ENCODE measurements around the gene RSPH10B2.
"Not testable (repeated sequence)": the region's sequence is repeated elsewhere in the genome, so short reads cannot be mapped to it uniquely, and the experiment has no call there.

The RSPH10B2 gene

DNA sequence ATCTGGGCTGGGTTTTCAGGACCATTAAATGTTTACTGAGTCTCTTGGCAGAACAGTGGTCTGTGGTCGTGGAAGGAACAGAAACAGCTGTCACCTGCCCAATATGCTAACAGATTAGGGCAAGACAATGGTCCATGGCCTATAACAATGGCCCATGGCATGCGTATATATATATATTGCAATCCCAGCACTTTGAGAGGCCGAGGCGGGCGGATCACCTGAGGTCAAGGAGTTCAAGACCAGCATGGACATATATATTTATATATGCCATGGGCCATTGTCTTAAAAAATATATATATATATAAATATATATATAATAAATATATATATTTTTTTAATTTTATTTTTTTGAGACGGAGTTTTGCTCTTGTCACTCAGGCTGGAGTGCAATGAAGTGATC is 27.7 kb downstream of the RSPH10B2 start:
- DNase-seq (ENCODE audit: low read depth in 2 of 3, low spot score in 1 of 3), result not testable (repeated sequence)

DNA sequence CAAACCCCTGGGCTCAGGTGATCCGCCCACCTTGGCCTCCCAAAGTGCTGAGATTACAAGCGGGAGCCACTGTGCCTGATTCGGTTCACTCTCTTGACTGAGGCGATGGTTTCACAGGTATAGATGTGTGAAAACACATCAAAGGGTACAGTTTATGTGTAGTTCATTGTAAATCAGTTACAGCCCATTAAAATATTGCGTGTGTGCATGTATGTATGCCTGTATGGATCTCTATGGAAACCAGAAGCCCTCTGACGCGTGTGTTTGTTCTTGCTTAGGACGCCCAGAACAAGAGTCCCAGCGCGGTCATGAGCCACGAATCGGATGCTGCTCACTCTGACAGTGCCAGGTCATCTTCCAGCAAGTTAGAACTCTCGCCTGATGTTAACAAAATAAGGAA is 35.5 kb downstream of the RSPH10B2 start:
- not testable (repeated sequence) for DNase-seq (ENCODE audit: low read depth in 2 of 3, low spot score in 1 of 3)

DNA sequence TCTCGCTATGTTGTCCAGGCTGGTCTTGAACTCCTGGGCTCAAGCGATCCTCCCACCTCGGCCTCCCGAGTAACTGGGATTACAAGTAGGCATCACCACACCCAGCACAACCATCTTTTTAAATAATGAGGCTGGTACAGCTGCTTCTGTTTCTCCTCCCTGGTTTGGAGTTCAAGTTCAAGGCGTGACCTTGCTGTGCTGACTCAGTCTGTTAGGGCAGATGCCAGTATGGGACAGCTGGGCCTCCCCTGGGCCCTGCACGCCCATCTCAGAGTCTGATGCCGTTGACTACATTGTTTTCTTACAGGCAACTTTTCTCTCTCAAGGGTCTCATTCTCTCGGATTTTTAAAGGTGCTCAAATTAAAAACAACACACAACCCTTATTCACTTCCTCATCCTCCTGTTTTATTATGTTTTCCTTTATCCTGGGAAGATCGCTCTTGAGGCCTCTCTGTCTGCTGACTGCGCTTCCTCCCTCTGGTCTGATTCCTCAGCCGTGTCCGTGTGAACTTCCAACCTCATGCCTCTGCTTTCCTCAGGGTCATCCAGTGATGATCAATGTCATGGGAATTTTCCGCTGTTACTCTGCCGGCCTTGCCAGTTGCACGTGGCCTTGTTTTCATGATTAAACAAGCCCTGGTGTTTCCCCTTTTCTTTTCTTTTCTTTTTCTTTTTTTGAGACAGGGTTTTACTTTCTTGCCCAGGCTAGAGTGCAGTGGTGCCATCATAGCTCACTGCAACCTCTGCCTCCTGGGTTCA is 38.4 kb downstream of the RSPH10B2 start:
- not testable (repeated sequence) for DNase-seq (ENCODE audit: low read depth in 2 of 3, low spot score in 1 of 3)

DNA sequence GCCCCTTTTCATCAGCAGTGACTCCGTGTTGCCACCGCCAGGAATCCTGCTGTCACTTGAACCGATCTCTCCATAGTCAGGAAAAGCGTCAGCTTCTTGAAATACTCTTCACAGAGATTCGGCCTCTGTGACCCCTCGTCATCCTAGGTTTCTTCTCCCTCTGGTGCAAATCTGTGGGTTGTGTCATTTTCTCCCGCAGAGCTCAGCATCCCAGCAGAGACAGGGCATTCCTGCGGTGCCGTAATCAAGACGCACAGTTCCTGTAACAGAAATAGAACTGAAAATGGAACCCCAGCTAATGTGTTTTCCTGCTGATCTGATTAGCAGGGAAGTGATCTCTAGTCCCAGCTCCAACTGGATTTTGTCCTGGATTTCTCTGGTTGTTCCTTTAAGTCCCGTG is 40.4 kb downstream of the RSPH10B2 start:
- DNase-seq (ENCODE audit: low read depth in 2 of 3, low spot score in 1 of 3), result not testable (repeated sequence)

DNA sequence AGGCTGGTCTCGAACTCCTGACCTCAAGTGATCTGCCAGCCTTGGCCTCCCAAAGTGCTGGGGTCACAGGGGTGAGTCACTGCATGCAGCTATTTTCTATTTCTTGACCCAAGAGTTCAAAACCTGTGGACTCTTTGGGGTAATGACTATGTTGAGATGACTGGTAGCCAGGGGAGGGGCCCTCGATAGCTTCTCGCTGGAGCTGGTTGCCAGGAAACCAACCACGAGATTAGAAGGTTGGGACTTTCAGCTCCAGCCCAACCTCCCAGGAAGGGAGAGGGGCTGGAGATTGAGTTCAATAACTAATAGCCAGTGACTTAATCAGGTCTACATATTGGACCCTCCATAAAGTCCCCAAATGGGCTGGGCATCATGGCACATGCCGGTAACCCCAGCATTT is 43.3 kb downstream of the RSPH10B2 start:
- not testable (repeated sequence) for DNase-seq (ENCODE audit: low read depth in 2 of 3, low spot score in 1 of 3)

DNA sequence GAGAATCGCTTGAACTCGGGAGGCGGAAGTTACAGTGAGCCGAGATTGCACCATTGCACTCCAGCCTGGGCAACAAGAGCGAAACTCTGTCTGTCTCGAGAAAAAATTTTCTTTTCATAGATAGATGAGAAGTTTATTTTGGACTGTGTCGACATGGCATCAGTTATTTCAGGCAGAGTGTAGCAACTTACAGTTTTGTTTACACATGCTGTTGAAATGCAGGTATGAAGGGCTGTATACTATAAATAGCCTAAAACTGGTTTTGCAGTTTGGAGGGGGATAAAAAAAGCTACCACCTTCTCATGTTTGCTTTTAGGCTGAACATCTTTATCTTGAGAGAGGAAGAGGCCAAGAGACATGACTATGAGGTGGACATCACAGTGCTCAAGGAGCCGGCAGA is 44.1 kb downstream of the RSPH10B2 start:
- not testable (repeated sequence) for DNase-seq (ENCODE audit: low read depth in 2 of 3, low spot score in 1 of 3)

DNA sequence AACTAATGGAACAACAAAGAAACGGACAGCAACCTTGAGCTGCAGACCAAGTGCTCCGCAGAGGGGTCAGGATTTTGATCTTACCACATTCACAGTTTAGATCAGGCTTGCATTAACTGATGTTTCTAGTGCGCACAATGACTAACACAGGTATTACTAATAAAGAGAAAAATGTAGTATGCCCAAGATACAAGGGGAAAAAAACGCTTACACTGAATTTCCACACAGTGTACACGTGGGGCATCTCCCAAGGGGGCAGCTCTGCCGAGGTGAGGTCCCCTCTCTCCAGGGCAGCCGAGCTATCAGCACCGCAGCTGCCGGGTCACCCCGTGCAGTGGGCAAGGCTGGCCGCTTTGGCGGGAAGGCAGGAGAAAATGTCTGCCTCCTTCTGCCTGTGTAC is 46.0 kb downstream of the RSPH10B2 start:
- DNase-seq (ENCODE audit: low read depth in 2 of 3, low spot score in 1 of 3), result not testable (repeated sequence)

DNA sequence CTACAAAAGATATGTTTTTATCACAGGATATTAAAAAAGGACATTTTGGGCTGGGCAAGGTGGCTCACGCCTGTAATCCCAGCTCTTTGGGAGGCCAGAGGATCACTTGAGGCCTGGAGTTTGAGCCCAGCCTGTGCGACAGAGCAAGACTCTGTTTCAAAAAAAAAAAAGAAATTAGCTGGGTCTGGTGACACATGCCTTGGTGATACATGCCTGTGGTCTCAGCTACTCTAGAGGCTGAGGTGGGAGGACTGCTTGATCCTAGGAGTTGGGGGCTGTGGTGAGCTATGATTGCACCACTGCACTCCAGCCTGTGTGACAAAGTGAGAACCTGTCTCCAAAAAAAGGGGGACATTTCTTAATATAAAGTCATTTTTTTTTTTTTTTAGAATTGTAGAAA is 46.4 kb downstream of the RSPH10B2 start:
- DNase-seq (ENCODE audit: low read depth in 2 of 3, low spot score in 1 of 3), result not testable (repeated sequence)

DNA sequence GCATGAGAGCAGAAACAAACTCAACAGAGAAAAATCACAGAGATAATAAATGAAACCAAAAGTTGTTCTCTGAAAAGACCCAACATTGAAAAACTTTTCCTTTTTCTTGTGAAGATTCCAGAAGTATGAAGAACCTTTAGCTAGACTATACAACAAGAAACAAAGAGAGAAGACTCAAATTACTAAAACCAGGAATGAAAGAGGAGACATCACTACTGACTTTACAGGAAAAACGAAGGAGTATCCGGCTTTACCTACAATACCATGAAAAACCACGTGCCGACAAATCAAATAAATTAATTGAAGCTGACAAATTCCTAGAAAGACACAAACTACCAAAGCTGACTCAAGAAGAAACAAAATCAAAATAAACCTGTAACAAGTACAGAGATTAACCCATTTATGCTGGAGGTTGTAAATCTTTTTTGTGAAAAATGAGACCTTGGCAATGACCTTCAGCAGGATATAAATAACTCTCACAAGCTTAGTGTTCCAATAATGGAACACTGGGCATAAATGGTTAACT is 53.6 kb downstream of the RSPH10B2 start:
- not testable (repeated sequence) for DNase-seq (ENCODE audit: low read depth in 2 of 3, low spot score in 1 of 3)

DNA sequence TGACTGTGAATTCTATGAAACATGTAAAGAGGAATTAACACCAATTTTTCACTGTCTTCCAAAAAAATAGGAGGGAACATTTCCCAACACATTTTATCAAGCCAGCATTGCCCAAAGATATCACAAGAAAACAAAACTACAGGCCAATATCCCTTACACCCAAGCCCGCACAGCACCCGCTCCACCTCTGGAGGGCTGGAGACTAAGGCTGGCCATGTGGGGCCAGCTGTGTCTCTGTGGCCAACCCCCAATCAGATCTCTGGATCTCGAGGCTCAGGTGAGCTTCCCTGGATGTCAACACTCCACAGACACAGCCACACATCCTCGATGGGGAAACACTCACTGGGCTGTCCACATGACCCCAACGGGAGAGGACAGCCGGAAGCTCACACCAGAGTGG is 54.1 kb downstream of the RSPH10B2 start:
- not testable (repeated sequence) for DNase-seq (ENCODE audit: low read depth in 2 of 3, low spot score in 1 of 3)

DNA sequence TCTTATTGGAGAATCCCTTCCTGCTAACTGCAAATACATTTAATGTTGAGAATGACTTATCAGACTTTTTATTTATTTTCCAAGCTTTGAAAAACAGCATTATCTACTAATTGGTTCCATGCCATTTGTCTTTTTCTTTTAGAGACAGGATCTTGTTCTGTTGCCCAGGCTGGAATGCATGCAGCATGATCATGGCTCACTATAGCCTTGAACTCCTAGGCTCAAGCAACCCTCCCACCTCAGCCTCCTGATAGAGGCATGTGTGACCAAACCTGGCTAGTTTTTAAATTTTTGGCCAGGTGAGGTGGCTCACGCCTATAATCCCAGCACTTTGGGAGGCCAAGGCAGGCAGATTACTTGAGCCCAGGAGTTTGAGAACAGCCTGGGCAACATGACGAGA is 59.1 kb downstream of the RSPH10B2 start:
- DNase-seq (ENCODE audit: low read depth in 2 of 3, low spot score in 1 of 3), result not testable (repeated sequence)

DNA sequence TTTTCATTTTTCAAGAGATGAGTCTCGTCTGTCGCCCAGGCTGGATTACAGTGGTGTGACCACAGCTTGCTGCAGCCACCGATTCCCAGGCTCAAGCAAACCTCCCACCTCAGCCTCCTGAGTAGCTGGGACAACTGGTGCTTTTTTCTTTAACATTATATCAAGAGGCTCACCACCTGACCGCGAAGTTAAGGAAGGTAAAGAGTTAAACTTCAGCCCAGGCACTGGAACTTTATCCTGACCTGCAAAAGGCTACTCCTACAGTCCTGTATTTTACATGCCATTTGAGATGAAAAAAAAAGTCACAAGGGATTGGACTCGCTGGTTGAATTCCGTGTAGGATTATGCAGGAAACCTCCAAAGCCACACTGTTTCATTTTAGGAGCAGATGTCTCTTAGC is 61.6 kb downstream of the RSPH10B2 start:
- not testable (repeated sequence) for DNase-seq (ENCODE audit: low read depth in 2 of 3, low spot score in 1 of 3)

DNA sequence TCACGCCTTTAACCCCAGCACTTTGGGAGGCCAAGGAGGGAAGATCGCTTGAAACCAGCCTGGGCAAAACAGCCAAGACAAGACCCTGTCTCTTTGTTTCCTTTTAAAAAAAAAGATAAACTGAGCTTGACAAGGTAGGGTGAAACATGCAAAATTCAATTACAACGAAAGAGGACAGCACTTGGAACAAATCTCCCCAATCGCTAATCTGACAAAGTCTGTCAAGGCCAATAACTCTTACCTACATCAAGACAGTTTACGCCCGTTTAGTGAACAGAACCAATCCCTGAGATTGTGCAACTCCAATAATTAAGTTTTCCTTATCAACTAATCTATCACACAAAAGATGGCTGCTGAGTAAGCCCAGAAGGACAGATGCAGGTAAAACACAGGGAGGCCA is 67.7 kb downstream of the RSPH10B2 start:
- not testable (repeated sequence) for DNase-seq (ENCODE audit: low read depth in 2 of 3, low spot score in 1 of 3)

DNA sequence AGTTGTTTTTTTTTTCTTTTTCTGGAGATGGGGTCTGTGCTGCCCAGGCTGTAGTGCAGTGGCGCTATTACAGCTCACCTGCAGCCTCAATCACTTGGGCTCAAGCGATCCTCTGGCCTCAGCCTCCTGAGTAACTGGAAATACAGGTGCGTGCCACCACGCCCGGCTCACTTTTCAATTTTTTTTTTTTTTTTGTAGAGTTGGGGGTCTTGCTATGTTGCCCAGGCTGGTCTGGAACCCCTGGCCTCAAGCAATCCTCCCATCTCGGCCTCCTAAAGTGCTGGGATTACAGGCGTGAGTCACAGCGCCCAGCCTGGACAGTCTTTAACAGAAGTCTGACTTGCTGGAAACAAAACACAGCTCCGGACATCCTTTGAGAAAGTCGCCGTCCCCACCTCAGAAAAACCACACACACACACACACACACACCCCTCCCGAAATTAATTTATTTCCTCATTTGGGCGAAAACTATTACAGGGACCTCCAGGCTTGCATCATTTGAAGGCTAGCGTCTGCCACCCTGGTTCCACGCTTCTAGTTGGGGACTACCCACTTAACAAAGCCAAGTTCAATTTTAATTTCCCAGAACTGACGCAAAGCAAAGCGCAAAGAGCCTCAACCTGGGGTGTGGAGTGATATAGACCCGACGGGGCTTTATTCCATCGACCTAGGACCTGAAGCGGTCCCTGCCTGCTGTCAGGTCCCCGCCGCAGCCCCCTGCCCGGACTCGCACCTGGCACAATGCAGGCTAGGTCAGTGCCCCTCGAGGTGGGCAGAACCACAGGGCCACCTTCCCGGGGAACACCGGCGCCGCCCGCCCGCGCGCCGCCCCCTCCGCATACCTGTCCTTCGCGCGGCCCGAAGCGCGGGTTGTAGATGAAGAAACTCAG is 71.6 kb downstream of the RSPH10B2 start:
- DNase-seq (ENCODE audit: low read depth in 2 of 3, low spot score in 1 of 3), result not testable (repeated sequence)

DNA sequence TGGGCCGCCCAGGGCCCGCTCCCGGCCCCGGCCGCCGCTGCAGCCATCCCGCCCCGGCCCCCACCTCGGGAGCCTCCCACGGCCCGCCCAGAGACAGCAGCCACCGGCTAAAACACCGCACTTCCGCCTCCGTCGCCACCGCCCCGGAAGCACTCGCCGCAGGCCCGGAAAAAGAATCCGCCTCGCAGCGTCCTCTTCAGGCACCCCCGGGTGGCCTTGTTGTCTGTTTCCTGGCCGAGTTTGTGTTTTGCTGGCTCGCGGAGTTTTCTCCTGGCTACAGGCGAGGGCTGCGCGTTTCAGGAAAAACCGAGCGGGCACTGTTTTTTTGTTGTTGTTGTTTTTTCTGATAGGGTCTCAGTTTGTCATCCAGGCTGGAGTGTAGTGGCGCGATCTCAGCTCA is 72.2 kb downstream of the RSPH10B2 start, which contains the start of gene CCZ1B:
Gene CCZ1B (minus strand): TSS at position 125 of the 400 bp plus-strand sequence. CDS start 78 bp downstream, at position 47.
- DNase-seq (ENCODE audit: low read depth in 2 of 3, low spot score in 1 of 3), result peak; percentile 74 to 88 (median 76)

DNA sequence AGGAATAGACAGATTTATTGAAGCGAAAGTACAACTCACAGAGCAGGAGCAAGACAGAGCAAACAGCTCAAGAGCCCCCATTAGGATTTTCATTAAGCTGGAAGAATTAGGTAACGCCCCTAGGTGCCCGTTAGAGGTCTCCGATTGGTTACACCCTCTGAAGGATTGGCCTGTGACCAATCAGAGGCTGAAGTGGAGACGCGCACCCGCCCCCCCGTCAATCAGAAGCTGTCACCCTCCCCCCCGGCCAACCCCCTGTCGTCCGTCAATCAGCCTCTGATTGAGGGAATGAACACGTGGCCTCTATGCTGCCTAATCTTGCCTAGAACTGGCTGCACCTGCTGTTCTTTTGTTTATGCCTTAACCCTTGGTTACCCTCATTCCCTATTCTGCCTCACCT is 73.3 kb downstream of the RSPH10B2 start:
- not testable (repeated sequence) for DNase-seq (ENCODE audit: low read depth in 2 of 3, low spot score in 1 of 3)

DNA sequence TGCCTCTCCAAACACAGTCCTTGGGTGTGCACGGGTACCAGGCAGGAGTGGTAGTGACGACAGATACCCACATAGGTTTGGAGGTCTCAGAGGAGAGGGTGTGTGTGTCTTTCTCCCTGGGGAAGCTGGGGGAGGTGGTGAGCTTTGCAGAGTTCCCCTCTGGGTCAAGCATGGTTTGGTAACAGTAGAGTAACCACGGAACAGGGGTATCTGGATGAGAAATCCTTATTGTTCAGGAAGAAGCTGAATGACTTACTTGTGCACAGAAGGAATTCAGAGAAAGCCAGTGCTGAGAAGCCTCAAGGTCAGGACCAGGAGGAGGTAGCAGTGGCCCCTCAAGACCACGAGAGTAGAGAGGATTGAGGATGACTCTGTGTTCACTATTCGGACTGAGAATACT is 75.7 kb downstream of the RSPH10B2 start:
- DNase-seq (ENCODE audit: low read depth in 2 of 3, low spot score in 1 of 3), result not testable (repeated sequence)

DNA sequence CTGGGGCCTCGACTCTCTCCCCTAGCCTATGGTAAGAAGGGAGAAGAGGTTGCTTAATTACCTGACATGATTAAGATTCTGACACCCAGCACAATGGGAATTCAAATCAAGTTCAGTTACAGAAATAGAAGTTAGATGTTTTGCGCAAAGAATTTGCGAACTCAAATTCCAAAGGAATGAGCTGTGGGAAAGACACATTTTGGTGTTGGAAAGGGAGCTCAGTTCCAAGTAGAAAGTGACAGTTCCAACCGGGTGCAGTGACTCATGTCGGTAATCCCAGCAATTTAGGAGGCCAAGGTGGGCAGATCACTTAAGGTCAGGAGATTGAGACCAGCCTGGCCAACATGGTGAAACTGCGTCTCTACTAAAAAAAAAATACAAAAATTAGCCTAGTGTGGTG is 76.1 kb downstream of the RSPH10B2 start:
- not testable (repeated sequence) for DNase-seq (ENCODE audit: low read depth in 2 of 3, low spot score in 1 of 3)

DNA sequence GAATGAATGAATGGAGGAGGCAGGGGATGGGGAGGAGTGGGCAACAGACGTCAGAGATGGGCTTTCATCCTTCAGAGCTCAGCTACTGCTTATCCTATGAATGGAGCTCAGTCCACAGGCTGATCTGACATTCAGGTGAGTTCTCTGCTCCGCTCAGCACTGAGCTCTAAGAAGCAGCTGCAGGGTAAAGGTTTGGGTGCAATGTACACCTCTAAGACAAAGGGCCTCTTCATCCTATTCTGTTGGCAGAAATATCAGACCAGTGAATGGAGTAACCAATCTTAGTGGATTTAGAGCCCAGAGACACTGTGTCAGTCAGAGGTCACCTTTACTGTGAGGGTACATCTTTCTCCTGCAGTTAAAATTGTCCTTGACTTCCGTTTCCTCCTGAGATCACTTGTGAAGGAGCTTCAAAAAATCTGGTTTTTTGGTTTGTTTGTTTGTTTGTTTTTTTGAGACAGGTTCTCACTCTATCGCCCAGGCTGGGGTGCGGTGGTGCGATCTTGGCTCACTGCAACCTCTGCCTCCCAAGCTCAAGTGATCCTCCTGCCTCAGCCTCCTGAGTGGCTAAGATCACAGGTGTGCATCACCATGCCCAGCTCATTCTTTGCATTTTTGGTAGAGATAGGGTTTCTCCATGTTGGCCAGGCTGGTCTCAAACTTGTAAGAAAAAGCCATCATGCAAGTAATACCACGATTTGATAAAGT is 77.3 kb downstream of the RSPH10B2 start:
- DNase-seq (ENCODE audit: low read depth in 2 of 3, low spot score in 1 of 3), result no peak

DNA sequence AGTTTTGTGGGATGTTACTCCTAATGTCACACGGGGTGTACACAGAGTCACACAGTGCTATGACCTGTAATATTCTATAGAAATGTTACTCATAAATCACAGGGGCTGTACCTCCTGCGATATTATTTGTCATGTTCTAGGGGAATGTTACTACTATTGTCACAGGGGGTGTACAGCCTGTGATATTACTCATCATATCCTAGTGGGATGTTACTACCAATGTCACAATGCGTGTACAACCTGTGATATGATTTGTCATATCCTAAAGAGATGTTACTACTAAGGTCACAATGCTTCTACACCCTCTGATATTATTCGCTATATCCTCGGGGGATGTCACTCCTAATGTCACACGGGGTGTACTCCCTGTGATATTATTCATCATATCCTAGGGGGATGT is 79.7 kb downstream of the RSPH10B2 start:
- DNase-seq (ENCODE audit: low read depth in 2 of 3, low spot score in 1 of 3), result no peak

DNA sequence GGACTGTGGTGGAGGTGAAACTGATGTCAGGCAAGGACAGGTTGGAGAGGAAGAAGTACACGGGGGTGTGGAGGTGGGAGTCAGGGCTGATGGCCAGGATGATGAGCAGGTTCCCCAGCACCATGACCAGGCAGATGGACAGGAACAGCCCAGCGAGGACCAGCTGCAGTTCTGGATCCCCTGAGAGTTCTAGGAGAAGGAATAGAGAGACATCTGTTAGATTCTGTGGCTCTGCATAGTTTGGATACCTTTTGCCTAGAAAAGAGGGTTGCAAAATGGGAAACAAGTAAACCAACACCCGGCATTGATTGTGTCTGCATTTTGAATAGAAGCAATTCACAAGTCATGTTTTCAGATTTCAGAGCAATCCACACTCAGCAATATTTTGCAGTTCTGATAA is 81.6 kb downstream of the RSPH10B2 start:
- DNase-seq (ENCODE audit: low read depth in 2 of 3, low spot score in 1 of 3), result not testable (repeated sequence)
